ENCODE results near the gene ZNF264.
"Not testable (repeated sequence)": the region's sequence is repeated elsewhere in the genome, so short reads cannot be mapped to it uniquely, and the experiment has no call there.

ZNF264 gene

DNA sequence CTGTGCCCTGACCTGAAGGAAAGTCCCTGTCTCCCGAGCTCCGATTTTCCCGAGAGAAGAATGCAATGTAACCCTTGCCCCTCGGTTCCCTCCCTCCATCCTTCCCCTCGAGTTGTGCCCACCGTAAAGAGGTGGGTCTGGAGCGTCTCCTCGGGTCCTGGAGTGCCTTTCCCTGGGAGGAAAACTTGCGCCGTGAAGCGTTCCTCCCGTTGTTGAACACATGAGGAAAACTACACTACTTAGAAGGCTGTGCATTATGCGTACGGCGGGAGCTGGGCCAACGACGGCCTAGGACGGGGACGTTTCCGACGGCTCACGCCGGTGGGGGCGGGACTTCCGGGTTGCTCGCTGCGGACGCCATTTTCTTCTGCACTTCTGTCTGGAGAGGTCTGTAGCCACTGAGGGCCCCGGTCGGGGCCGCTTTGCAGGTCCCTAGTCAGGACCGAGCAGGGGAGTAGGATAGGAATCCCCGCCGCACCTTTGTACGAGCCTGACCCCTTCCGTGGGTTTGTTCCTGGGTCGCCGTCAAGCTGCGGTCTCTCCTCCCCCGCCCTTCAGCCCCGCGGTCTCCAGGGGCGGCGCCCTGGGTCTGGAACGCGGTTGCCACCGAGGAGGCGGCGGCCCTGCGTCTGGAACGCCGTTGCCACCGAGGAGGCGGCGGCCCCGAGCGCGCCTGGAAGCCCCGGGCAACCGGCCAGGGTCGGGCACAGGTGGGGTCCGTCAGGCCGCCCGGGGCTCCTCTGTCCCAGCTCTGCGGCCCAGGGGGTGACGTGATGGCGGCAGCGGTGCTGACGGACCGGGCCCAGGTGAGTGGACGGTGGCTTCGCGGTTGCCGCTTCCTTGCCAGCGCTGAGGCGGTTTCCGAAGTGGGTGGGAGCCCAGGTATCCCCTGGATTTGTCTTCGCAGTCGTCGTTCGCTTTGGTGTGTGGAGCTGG, at the start of gene ZNF264:
ZNF264 (plus strand) TSS at position 360 of the 936 bp plus-strand sequence; CDS start at position 774, 414 bp downstream.
- peak; percentile 80 for DNase-seq (ENCODE audit: low read depth)

DNA sequence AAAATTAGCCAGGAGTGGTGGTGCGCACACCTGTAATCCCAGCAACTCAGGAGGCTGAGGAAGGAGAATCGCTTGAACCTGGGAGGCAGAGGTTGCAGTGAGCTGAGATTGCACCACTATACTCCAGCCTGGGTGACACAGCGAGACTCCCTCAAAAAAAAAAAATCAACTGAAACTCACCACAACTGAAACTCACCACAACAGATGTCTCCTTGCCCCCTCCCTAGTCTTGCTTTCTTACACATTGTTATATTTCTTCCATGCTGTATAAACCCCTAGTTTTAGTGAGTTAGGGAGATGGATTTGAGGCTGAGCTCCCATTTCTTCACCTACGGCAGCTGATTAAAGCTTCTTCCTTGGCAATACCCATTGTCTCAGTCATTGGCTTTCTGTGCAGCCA, 49.6 kb upstream of the ZNF264 start:
- DNase-seq (ENCODE audit: low read depth), result no peak

DNA sequence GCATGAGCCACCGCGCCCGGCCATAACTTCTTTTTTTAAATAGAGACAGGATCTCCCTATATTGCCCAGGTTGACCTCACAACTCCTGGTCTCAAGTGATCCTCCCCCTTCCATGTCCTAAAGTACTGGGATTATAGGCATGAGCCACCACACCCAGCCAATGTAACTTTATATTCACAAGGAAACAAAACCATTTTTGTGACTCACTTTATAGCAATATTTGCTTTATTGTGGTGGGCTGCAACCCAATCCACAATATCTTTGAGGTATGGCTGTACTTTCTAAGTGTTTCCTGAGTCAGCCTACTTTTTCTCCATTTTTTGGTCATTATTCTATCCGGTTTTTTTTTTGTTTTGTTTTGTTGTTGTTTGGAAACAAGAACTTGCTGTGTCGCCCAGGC, 38.4 kb upstream of the ZNF264 start:
- no peak for DNase-seq (ENCODE audit: low read depth)

- no peak for DNase-seq (ENCODE audit: low read depth)
Measured at GRCh38 chr19:57161985-57162539, 29.2 kb upstream of the ZNF264 start.

GRCh38 chr19:57165846-57166245, 25.5 kb upstream of the ZNF264 start:
- no peak for DNase-seq (ENCODE audit: low read depth)

DNA sequence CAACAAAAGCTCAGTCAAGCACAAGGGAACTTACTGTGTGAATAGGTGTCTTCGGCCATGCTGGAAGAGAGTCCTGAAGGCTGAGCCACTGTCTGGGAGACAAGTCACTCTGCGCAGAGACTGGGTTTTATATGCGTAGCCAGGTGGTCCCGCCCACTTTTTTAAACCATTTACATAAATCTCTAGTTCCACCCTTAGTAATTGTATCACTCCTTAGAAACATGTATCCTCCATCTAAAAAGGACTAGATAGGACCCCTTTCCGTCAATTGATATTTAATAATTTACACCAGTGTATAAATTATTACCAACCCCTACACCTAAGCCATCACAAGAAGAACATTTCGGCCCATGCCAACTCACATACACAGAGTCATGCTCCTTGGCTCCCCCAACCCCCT, 23.9 kb upstream of the ZNF264 start, which contains the start of gene DUXA:
DUXA (minus strand) TSS at position 101 of the 400 bp plus-strand sequence; CDS start at position 59, 42 bp downstream.
- no peak for DNase-seq (ENCODE audit: low read depth)

DNA sequence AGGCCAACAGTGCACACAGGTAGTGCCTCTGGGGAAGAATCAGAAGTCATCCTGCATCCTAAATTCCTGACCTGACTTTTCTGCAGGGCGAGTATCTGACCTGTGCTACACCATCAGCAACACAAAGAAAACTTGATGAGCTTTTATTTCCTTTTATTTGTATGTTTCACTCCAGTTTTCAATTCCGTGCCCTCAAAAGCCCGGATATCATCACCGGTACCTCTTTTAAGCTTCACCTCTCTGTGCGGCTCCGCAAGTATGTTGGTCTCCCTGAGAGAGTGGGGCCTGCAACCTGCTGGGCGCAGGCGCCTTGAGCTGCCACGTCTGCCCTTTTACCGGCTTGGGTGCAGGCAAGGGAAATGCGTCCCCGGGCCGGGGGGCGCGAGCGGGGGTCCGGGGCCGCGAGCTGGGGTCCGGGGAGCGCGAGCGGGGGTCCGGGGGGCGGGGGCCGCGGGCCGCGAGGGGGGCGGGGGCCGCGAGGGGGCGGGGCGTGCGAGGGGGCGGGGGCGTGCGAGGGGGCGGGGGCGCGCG, 19.7 kb upstream of the ZNF264 start:
- DNase-seq (ENCODE audit: low read depth), result no peak

GRCh38 chr19:57190301-57190700, 999 bp upstream of the ZNF264 start:
- no peak for DNase-seq (ENCODE audit: low read depth)

DNA sequence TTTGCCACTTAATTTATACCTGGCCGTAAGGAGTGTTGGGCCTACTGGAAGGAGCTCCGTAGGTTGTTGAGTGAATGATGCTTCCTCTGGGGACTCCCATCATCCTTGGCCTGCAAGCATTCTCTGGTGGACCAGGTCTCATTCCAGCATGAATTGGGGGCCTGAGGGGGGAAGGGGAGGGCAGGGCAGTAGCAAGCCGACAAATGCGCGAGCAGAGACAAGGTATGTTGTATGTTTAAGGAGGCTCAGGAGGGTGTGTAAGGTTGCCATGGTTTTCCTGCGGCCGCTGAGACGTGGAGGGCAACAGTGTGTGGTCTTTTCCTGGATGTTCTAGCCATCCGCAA, 749 bp downstream of the ZNF264 start:
- DNase-seq (ENCODE audit: low read depth), result no peak

DNA sequence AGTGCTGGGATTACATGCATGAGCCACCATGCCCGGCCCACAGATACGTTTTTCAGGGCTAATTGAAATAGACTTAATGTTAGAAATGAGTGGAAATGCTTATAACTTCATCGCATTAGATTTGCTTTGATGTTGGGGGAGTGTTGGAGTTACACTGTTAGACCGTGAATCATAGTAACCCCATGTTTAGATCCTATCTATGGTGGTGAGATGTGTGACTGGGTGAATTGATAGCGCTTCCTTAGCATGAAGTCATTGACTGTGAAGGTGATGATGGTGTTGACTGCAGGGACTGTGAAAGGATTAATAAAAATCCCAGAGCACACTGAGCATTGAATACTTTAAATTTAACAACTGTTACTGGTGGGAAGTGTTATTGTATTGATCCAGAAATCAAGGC, 1.7 kb downstream of the ZNF264 start:
- DNase-seq (ENCODE audit: low read depth), result no peak

GRCh38 chr19:57197874-57198273, 6.6 kb downstream of the ZNF264 start:
- not testable (repeated sequence) for DNase-seq (ENCODE audit: low read depth)

DNA sequence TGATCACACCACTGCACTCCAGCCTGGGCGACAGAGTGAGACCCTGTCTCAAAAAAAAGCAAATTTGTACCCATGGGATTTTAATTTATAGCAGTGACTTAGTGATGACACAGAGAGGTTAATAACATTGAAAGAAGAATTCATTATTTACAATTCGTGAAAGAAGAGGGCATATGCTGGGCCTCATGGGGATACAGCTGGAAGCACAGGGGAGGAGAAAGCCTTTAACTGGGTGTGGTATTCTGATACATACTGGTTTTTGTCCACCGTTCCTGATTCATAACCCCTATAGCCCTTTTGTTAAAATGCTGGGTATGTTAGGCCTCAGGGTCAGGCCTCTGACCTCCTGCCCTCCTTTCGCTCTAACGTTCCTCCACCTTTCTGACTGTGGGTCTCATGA, 10.9 kb downstream of the ZNF264 start:
- DNase-seq (ENCODE audit: low read depth), result no peak

DNA sequence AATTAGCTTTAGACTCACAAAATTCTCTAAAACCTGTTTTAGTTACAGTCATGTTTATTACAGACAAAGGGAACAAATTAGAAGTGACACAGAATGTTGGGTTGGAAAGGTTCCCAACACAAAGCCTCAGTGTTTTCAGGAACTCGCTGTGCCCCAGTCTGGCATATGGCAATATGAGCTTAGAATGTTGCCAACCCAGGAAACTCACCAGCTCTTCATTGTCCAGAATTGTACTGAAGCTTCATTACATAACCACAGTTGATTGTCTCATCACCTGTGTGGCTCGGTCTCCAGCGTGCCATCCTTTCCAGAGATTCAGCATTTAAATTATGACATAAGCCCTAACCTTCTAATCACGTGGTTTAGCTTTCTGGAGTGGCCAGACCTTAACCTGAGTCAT, 19.1 kb downstream of the ZNF264 start:
- DNase-seq (ENCODE audit: low read depth), result no peak

DNA sequence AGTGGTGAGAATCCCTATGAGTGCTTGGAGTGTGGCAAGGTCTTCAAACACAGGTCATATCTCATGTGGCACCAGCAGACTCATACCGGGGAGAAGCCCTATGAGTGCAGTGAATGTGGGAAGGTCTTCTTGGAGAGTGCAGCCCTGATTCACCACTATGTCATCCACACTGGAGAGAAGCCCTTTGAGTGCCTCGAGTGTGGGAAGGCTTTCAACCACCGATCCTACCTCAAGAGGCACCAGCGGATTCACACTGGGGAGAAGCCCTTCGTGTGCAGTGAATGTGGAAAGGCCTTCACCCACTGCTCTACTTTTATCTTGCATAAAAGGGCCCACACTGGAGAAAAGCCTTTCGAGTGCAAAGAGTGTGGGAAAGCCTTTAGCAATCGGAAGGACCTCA, 20.8 kb downstream of the ZNF264 start:
- DNase-seq (ENCODE audit: low read depth), result no peak

- no peak for DNase-seq (ENCODE audit: low read depth)
Measured at GRCh38 chr19:57227502-57227901, 36.2 kb downstream of the ZNF264 start.

DNA sequence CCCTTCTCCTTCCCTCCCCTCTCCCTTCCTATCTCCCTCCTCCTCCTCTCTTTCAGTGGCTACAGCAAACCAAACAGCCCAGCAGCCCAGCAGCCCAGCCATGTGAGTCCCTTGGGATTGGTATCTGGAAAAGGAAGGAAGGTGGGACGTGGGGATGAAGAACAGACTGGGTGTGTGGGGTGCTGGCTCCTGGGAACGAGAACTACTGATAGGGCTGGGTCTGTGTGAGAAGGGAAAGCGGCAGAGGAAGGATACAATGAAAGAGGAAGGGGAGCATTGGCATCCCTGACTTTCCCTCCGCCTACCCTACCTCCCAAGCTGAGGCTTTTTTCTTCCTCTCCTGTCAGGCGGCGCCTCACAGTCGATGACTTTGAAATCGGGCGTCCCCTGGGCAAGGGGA, 40.4 kb downstream of the ZNF264 start:
- DNase-seq (ENCODE audit: low read depth), result no peak

GRCh38 chr19:57233207-57233606, 41.9 kb downstream of the ZNF264 start:
- no peak for DNase-seq (ENCODE audit: low read depth)

DNA sequence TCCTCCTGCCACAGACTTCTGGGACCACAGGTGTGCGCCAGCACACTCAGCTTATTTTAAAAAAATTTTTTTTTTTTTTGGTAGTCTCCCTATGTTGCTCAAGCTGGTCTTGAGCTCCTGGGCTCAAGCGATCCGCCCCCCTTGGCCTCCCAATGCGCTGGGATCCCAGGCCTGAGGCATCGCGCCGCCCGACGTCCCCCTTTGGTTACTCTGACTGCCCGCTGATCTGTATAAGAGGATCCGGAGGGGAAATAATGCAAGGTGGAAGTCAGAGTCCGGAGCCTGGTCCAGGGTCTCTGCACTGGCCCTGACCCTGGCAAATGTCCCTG, 48.6 kb downstream of the ZNF264 start:
- DNase-seq (ENCODE audit: low read depth), result no peak

DNA sequence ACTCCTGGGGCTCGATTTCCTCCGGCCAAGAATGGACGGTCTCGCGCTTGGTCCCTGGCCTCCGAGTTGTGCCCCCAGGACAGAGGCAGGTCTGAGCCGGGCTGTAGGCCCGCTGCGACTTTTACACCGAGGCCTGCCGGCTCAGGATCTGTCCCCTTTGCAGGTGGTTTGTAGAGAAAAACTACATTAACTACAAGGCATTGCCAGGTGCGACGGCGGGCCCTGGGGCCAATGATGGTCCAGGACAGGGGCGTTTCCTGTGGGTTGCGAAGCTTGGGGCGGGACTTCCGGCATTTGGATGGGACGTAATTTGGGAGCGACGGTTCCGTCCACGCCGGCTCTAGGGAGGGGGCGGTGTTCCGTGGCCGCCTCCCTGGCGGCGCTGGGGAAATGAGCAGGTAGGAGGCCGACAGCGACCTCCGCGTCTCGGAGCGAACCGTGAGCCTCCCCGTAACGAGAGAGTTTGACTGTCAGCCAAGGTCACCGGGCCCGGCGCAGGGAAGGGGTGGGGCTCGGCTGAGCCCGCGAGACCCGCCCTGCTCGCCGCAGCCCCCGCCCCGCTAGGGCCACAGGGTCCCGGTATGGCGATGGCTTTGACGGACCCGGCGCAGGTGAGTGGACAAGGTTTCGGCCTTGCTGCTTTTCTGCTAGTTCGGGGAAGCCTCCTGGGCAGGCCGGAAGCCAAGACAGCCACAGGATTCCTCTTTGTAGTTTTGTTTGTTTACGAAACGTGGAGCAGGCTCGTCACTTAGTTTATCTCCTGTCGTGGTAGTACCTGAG, 49.2 kb downstream of the ZNF264 start, which contains the start of gene ZNF805:
ZNF805 (plus strand) TSS at position 322 of the 780 bp plus-strand sequence; CDS start at position 582, 260 bp downstream.
- peak; percentile 92 for DNase-seq (ENCODE audit: low read depth)

GRCh38 chr19:57241176-57241575, 49.9 kb downstream of the ZNF264 start:
- no peak for DNase-seq (ENCODE audit: low read depth)

GRCh38 chr19:57242821-57243220, 51.5 kb downstream of the ZNF264 start:
- no peak for DNase-seq (ENCODE audit: low read depth)

DNA sequence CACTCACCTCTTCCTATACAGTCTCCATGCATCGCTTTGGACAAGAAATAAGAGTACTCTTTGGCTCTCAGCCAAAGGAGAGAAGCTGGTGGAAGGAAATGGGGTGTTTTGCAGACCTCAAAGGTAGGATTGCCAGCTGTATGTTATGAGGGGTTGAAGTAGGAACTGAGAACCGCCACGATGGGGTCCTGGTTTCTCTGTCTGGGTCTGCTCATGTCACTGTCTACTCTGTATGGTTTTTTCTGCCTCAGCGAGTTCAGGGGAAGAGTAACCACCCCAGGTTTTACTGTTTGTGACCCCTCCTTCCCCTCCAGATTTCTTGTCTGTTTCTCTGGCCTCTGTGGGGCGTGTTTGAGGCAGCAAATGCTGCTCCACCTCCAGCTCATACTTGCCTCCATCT, 53.2 kb downstream of the ZNF264 start:
- no peak for DNase-seq (ENCODE audit: low read depth)

DNA sequence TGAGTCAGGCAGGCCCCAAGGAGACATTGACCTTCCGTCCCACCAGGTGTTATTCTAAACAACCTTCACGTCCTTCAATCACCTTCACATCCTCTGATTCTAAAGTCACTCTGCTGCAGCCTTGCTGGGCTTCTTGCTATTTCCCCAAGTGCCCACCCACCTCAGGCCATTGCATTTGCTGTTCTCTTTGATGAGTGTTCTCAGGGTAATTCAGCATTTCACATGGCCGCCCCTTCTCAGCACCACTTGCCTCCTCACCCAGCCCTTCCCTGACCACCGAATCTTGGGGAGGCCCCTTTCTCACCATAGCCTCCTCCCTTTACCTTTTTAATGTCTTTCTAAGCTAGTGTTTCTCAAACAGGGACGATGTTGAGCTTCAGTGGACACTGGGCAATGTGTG, 53.8 kb downstream of the ZNF264 start:
- no peak for DNase-seq (ENCODE audit: low read depth)
